WI38 (cell line): ENCODE results near the gene SSC5D.
A peak's percentile ranks its signal among the peaks of the same experiment; 100 is the strongest.

Source experiments
- H3K4me3 ChIP-seq: 2 replicates; pipeline ENCODE4 v1.5.1; 2011; ENCODE audit warnings: low read depth, mild to moderate bottlenecking, control low read depth, low read length
- TF ChIP-seq, protein P1 (sequence below): IDR thresholded peaks from 2 replicates; pipeline ENCODE4 v1.5.1; 2012; ENCODE audit warnings: low read depth, mild to moderate bottlenecking, control low read depth, low read length

Gene SSC5D

DNA sequence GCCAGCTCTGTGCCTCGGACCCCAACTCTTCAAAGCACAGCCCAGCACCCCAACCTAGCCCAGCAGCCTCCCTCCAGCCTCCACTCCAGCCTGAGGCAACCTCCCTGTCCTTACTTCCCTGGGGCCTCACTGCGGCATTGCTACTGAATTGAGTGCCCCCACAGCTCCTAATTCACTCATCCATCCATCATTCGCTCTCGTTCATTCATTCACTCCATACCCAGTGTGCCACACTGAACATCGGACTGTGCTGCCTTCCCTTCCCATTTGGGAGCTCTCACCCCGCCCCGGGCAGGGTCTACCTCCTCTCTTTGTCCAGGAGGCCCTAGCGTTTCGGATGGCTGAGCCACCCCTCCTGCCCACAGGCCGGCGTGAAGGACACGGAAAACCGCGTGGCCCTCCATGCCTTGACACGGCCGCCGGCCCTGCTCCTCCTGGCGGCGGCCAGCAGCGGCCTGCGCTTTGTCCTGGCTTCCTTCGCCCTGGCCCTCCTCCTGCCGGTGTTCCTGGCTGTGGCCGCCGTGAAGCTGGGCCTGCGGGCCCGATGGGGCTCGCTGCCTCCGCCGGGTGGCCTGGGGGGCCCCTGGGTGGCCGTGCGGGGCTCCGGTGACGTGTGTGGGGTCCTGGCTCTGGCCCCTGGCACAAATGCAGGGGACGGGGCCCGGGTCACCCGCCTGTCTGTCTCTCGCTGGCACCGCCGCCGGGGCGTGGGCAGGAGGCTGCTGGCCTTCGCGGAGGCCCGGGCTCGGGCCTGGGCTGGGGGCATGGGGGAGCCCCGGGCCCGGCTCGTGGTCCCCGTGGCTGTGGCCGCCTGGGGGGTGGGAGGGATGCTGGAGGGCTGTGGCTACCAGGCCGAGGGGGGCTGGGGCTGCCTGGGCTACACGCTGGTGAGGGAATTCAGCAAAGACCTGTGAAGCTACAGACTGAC lies 1.9 kb upstream of the SSC5D start:
- TF ChIP-seq, protein P1, sequence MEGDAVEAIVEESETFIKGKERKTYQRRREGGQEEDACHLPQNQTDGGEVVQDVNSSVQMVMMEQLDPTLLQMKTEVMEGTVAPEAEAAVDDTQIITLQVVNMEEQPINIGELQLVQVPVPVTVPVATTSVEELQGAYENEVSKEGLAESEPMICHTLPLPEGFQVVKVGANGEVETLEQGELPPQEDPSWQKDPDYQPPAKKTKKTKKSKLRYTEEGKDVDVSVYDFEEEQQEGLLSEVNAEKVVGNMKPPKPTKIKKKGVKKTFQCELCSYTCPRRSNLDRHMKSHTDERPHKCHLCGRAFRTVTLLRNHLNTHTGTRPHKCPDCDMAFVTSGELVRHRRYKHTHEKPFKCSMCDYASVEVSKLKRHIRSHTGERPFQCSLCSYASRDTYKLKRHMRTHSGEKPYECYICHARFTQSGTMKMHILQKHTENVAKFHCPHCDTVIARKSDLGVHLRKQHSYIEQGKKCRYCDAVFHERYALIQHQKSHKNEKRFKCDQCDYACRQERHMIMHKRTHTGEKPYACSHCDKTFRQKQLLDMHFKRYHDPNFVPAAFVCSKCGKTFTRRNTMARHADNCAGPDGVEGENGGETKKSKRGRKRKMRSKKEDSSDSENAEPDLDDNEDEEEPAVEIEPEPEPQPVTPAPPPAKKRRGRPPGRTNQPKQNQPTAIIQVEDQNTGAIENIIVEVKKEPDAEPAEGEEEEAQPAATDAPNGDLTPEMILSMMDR: no peak
- H3K4me3 ChIP-seq: peak overlapping the region; percentile 43

DNA sequence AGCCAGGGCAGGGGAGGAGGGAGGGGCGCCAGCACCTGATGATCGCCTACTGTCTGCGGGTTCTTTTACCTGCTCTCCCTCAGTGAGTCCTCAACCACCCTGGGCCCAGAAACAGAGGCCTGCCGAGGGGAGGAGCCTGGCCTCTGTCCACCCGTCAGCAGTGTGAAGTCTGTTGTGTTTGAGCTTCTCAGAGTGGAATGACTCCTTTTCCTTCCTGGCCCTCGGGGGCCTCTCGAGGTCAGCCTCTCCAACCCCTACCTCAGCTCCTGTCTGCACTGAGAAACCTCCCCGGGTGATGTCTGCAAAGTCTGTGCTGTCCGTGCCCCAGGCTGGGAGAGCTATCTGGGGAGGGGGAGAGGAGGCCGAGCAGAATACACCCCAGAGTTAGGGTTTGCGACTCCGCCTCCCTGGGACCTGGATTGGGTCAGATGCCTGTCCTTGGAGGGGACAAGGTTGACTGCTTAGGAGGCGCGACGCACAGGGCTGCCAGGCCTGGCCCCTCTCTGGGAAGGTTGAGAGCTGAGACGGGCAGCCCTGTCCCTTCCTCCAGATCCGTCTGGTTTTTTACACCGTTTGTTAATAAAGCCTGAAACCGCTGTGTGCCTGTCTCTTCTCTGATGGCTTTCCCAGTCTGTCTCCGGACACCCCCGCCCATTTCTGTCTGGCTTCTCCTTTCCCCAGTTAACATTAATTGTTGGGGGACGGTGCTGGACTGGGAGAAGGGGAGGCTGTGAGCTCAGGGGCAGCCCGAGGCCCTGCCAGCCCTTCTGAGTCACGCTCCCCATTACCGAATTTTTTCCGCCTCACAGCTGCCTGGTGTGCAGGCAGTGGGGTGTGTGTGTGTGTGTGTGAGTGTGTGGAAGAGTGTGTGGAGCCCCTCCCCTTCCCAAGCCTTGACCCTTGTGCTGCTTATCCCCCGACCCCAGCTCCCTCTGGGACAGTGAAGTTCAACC lies 989 bp upstream of the SSC5D start:
- TF ChIP-seq, protein P1: no peak
- peak overlapping the region; percentile 43 for H3K4me3 ChIP-seq

DNA sequence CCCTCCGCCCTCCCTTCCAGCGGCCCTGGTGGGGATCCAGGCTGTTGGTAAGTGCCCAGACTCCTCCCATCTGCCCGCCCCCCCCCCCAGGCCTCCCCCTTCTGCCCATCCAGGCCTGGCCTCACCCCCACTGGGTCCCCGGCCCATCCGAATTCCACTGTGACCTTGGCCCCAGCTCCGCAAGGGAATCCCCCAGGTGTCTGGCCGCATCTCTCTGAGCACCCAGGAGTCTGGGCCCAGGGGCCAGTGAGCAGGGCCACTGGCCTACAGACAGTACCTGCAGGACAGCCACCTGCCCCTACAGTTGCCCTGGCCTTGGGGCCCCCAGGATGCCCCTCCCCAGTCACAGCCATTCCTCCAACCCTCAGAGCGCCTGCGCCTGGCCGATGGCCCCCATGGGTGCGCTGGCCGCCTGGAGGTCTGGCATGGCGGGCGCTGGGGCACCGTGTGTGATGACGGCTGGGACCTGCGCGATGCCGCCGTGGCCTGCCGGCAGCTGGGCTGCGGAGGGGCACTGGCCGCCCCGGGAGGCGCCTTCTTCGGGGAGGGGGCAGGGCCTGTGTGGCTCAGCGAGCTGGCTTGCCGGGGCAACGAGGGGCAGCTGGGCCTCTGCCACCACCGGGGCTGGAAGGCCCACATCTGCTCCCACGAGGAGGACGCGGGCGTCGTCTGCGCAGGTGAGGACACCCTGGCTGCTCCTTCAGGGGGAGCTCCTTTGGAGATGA lies 912 bp downstream of the SSC5D start:
- H3K4me3 ChIP-seq: no peak overlapping the region; the same call in 1 of the 2 replicates
- TF ChIP-seq, protein P1: no peak

DNA sequence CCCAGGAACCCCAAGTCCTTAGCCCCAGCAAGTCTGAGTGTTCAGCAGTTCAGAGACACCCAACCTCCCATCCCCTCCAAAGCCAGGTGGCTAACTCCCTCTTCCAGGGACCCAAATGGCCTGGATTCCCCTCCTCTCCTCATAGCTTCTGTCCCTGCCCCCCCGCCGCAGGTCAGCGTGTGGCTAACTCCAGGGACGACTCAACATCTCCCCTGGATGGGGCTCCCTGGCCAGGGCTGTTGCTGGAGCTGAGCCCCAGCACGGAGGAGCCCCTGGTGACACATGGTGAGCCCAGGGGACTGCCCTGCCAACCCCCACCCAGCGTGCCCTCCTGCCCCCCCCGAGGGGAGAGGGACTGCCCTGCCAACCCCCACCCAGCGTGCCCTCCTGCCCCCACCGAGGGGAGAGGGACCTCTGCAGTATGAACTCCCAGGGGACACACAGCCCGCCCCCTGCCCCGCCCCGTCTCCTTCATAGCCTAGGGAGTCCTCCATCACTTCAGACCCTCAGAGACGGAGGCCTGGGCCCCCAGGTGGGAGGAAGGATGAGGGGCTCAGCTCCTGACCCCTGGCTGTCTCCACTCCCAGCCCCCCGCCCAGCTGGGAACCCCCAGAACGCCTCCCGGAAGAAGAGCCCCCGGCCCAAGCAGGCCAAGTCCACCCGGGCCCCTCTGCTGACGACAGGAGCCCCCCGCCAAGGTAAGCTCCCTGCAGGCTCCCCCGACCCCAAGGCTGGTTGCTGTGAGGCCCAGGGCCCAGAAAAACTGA lies 1.7 kb downstream of the SSC5D start:
- no peak overlapping the region for H3K4me3 ChIP-seq
- TF ChIP-seq, protein P1: no peak

DNA sequence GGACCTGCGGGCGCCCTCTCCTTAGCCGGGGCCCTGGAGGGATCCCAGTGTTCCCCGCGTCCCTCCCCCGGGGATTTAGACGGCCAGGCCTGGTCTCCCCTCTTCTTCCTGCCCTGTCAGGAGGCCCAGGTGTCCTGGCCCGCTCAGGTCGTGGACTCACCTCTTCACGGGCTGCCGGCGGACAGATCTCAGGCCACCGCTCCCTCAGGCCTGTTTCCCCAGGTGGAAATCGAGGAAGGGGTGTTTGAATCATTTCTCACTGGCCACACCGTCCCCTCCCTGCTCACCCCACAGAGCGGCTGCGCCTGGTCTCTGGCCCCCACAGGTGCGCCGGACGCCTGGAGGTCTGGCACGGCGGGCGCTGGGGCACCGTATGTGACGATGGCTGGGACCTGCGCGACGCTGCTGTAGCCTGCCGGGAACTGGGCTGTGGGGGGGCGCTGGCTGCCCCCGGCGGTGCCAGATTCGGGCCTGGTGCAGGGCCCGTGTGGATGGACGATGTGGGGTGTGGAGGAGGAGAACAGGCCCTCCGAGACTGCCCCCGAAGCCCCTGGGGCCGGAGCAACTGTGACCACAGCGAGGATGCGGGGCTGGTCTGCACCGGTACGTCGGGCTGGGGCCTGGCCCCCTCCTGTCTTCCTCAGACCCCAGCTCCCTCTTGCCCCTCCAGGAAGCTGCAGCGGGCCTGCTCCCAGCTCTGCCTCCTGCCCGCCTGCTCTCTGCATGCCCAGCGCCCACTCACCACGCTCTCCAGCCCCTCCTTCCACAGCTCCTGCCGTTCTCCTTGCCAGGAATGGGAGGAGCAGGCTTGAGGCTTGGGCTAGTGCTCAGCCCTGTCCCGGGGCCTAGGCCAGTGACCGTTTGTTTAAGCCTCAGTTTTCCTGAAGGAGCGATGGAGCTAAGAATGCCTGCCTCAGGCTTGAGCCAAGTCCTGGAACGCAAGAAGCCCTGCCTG lies 2.5 kb downstream of the SSC5D start:
- H3K4me3 ChIP-seq: no peak overlapping the region
- TF ChIP-seq, protein P1: no peak
